CD14-positive monocyte (primary cell): Measurements from ENCODE around the gene FAP. TPM values are rescaled to one million over a fixed set of nuclear protein-coding genes. Genes with fewer than 3 reads are reported as not detected.

Experiments
- DNase-seq, 3 donors: peaks; one replicate each; pipeline ENCODE4 v3.0.0-alpha.2; 2011 to 2022
- H2AFZ ChIP-seq: 2 replicates; pipeline ENCODE4 v1.6.0; 2012; ENCODE audit warnings: mild to moderate bottlenecking, low read depth, low read length, inconsistent platforms; ENCODE audit not compliant: insufficient read depth, poor library complexity, severe bottlenecking
- H3K27ac ChIP-seq, 2 donors: 1 replicate in 1 of 2; 2 replicates in 1 of 2; pipeline ENCODE4 v1.5.1; 2012 to 2013; ENCODE audit warnings: low read length in 2 of 2, control low read depth in 1 of 2, inconsistent platforms in 1 of 2, low read depth in 1 of 2, mild to moderate bottlenecking in 1 of 2
- H3K27me3 ChIP-seq, 2 donors: one replicate each; pipeline versions ENCODE4 v1.6.0 to v1.6.1; 2011 to 2013; ENCODE audit warnings: low read length in 2 of 2; ENCODE audit not compliant: control insufficient read depth in 2 of 2, insufficient read depth in 2 of 2
- H3K36me3 ChIP-seq, 2 donors: replicated peaks in 1 of 2; 1 replicate in 1 of 2; 2 replicates in 1 of 2; pipeline versions ENCODE4 v1.5.1 to v1.6.1; 2012 to 2013; ENCODE audit warnings: low read length in 2 of 2, control low read depth in 1 of 2, inconsistent platforms in 1 of 2, mild to moderate bottlenecking in 1 of 2; ENCODE audit not compliant: insufficient read depth in 2 of 2, control insufficient read depth in 1 of 2
- H3K4me1 ChIP-seq, 2 donors: 1 replicate in 1 of 2; 2 replicates in 1 of 2; pipeline versions ENCODE4 v1.5.1 to v1.6.1; 2012 to 2013; ENCODE audit warnings: low read length in 2 of 2, control low read depth in 1 of 2, inconsistent platforms in 1 of 2, mild to moderate bottlenecking in 1 of 2, moderate library complexity in 1 of 2; ENCODE audit not compliant: insufficient read depth in 2 of 2, control insufficient read depth in 1 of 2
- H3K4me2 ChIP-seq: replicated peaks from 2 replicates; pipeline ENCODE3; 2012; ENCODE audit warnings: low read length, moderate library complexity, mild to moderate bottlenecking; ENCODE audit not compliant: poor library complexity, severe bottlenecking; ENCODE audit errors: extremely low read depth
- H3K4me3 ChIP-seq, 3 experiments: fragments of 200-600 bp in 1 of 3; sonication (generic) in 1 of 3; replicated peaks in 1 of 3; 1 replicate in 2 of 3; 2 replicates in 1 of 3; pipeline ENCODE4 v1.5.1; 2011 to 2013; ENCODE audit warnings: low read length in 3 of 3, mild to moderate bottlenecking in 3 of 3, control low read depth in 2 of 3, low read depth in 2 of 3, inconsistent platforms in 1 of 3, moderate library complexity in 1 of 3
- H3K79me2 ChIP-seq: 2 replicates; pipeline ENCODE4 v1.6.0; 2012; ENCODE audit warnings: mild to moderate bottlenecking, control low read depth, inconsistent platforms, low read length, moderate library complexity; ENCODE audit not compliant: insufficient read depth
- H3K9ac ChIP-seq: 2 replicates; pipeline ENCODE4 v1.6.0; 2017; ENCODE audit warnings: low read length, mild to moderate bottlenecking; ENCODE audit not compliant: insufficient read depth, poor library complexity, severe bottlenecking
- H3K9me3 ChIP-seq, 2 donors: replicated peaks in 1 of 2; 1 replicate in 1 of 2; 2 replicates in 1 of 2; pipeline versions ENCODE4 v1.5.1 to v1.6.1; 2012 to 2013; ENCODE audit warnings: low read length in 2 of 2, control low read depth in 1 of 2; ENCODE audit not compliant: control insufficient read depth in 1 of 2, insufficient read depth in 1 of 2
- H4K20me1 ChIP-seq: 2 replicates; pipeline ENCODE4 v1.6.0; 2012; ENCODE audit warnings: mild to moderate bottlenecking, low read length, control low read depth, moderate library complexity; ENCODE audit not compliant: insufficient read depth
- H3K27ac Mint-ChIP-seq, 7 donors: one replicate each; pipeline ENCODE4 v1.8.0; 2020; ENCODE audit warnings: mild to moderate bottlenecking in 7 of 7, mixed read lengths in 7 of 7, moderate library complexity in 6 of 7, inconsistent platforms in 2 of 7
- H3K27me3 Mint-ChIP-seq, 3 donors: one replicate each; pipeline ENCODE4 v1.8.0; 2021 to 2022; ENCODE audit warnings: low read depth in 3 of 3, mild to moderate bottlenecking in 3 of 3, mixed read lengths in 3 of 3, moderate library complexity in 3 of 3, inconsistent platforms in 1 of 3
- H3K36me3 Mint-ChIP-seq, 2 donors: one replicate each; pipeline ENCODE4 v1.8.0; 2020; ENCODE audit warnings: mixed read lengths in 2 of 2, inconsistent platforms in 1 of 2, mild to moderate bottlenecking in 1 of 2
- H3K4me1 Mint-ChIP-seq: one replicate; pipeline ENCODE4 v1.8.0; 2020; ENCODE audit warnings: mild to moderate bottlenecking, mixed read lengths
- H3K4me3 Mint-ChIP-seq, 2 donors: one replicate each; pipeline ENCODE4 v1.8.0; 2020; ENCODE audit warnings: mild to moderate bottlenecking in 2 of 2, mixed read lengths in 2 of 2, moderate library complexity in 1 of 2
- H3K9me3 Mint-ChIP-seq, 7 donors: one replicate each; pipeline ENCODE4 v1.8.0; 2020 to 2022; ENCODE audit warnings: mixed read lengths in 7 of 7, mild to moderate bottlenecking in 6 of 7, moderate library complexity in 6 of 7, inconsistent platforms in 2 of 7
- WGBS: methylation state at CpG from one replicate; pipeline ENCODE4 v1.1.5; 2013; ENCODE audit warnings: missing lambda C conversion rate; ENCODE audit not compliant: insufficient coverage; 5-methylcytosine and 5-hydroxymethylcytosine counted together
- intact Hi-C, 2 donors: fragments of 100-400 bp; cut with micrococcal nuclease; formaldehyde crosslinking; loops; one replicate each; pipeline versions ENCODE4 v1.15.0 to v1.15.1; 2023
- polyA plus RNA-seq, 3 donors: library from polyadenylated mRNA; depleted of rRNA in 1 of 3; unstranded in 2 of 3; stranded (reverse) in 1 of 3; fragments of 300-500 nt in 2 of 3; fragments of >200 nt in 1 of 3; fragmentation: Illumina TruSeq in 2 of 3; gene quantifications; 1 replicate in 2 of 3; 2 replicates in 1 of 3; pipeline ENCODE4 v1.2.3, GENCODE V29; 2012 to 2021
- TF ChIP-seq, protein P1 (sequence below): fragments of 200-600 bp; IDR thresholded peaks from one replicate; pipeline ENCODE4 v1.8.0; 2022; ENCODE audit warnings: antibody characterized with exemption, mild to moderate bottlenecking

The FAP gene
- polyA plus RNA-seq, 3 donors: not detected

DNA sequence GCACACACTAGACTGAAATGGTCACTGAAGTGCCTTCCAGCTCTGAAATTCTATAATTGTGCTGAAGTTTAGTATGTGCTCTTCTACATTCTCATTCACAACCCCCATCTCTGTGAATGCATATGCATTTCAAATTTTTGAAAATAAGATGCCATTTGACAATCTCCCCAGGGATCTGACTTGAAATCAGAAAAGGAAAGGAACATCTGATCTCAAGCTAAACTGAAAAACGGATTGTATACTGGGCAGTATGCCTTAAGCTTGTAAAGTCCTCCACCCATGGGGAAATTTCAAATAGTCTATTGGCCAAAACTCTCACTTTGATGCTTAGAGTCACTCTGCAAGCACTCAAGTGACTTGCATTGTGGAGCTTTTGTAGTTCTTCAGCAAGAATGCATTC lies 22.9 kb downstream of the FAP start:
- H3K4me2 ChIP-seq: no peak overlapping the region
- peaks cover 0 to 4% of the 10 kb centered on the region in 2 donors for H3K4me1 ChIP-seq
- H3K4me3 Mint-ChIP-seq: no peak overlapping the region
- no CpG with 5 or more reads among the region's 1 CpG for WGBS
- H4K20me1 ChIP-seq: no peaks in the 10 kb centered on the region
- no peaks in the 10 kb centered on the region for H3K27me3 Mint-ChIP-seq
- H3K9ac ChIP-seq: no peak overlapping the region
- intact Hi-C loops: loop anchor here (2.0 kb wide), 2 partner anchors 76 to 78 kb away; no protein-coding TSS in a partner anchor
- no peaks in the 10 kb centered on the region for H3K9me3 Mint-ChIP-seq
- peaks cover 9% of the 10 kb centered on the region for H3K4me1 Mint-ChIP-seq
- H3K9me3 ChIP-seq: no peaks in the 10 kb centered on the region
- no peak overlapping the region for H3K4me3 ChIP-seq
- H3K27ac Mint-ChIP-seq: no peak overlapping the region
- H3K27me3 ChIP-seq: no peaks in the 10 kb centered on the region
- no peak for DNase-seq
- TF ChIP-seq, protein P1, sequence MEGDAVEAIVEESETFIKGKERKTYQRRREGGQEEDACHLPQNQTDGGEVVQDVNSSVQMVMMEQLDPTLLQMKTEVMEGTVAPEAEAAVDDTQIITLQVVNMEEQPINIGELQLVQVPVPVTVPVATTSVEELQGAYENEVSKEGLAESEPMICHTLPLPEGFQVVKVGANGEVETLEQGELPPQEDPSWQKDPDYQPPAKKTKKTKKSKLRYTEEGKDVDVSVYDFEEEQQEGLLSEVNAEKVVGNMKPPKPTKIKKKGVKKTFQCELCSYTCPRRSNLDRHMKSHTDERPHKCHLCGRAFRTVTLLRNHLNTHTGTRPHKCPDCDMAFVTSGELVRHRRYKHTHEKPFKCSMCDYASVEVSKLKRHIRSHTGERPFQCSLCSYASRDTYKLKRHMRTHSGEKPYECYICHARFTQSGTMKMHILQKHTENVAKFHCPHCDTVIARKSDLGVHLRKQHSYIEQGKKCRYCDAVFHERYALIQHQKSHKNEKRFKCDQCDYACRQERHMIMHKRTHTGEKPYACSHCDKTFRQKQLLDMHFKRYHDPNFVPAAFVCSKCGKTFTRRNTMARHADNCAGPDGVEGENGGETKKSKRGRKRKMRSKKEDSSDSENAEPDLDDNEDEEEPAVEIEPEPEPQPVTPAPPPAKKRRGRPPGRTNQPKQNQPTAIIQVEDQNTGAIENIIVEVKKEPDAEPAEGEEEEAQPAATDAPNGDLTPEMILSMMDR: no peak
- no peaks in the 10 kb centered on the region for H3K36me3 ChIP-seq
- no peak overlapping the region for H3K27ac ChIP-seq
- no peaks in the 10 kb centered on the region for H3K79me2 ChIP-seq
- H3K36me3 Mint-ChIP-seq: no peaks in the 10 kb centered on the region
- no peak overlapping the region for H2AFZ ChIP-seq

GRCh38 chr2:162219426-162219825 lies 23.8 kb downstream of the FAP start:
- H3K4me1 Mint-ChIP-seq: peaks cover 9% of the 10 kb centered on the region
- no peak overlapping the region for H3K27ac Mint-ChIP-seq
- TF ChIP-seq, protein P1: no peak
- H3K4me3 ChIP-seq: no peak overlapping the region
- H3K36me3 Mint-ChIP-seq: no peaks in the 10 kb centered on the region
- H3K9ac ChIP-seq: no peak overlapping the region
- no peaks in the 10 kb centered on the region for H3K9me3 ChIP-seq
- H3K79me2 ChIP-seq: no peaks in the 10 kb centered on the region
- H3K27me3 ChIP-seq: no peaks in the 10 kb centered on the region
- WGBS: no CpG with 5 or more reads among the region's 4 CpGs
- H3K27me3 Mint-ChIP-seq: no peaks in the 10 kb centered on the region
- no peak overlapping the region for H3K27ac ChIP-seq
- H3K4me1 ChIP-seq: peaks cover 0 to 4% of the 10 kb centered on the region in 2 donors
- H2AFZ ChIP-seq: no peak overlapping the region
- H3K9me3 Mint-ChIP-seq: no peaks in the 10 kb centered on the region
- no peaks in the 10 kb centered on the region for H4K20me1 ChIP-seq
- no peak for DNase-seq
- no peak overlapping the region for H3K4me3 Mint-ChIP-seq
- H3K4me2 ChIP-seq: no peak overlapping the region
- intact Hi-C loops: no loop called here
- H3K36me3 ChIP-seq: no peaks in the 10 kb centered on the region
